Keratinocyte (primary cell): ENCODE results near the gene ATP11A. TPM values are rescaled to one million over a fixed set of nuclear protein-coding genes. Genes with fewer than 3 reads are reported as not detected.

Source experiments
- DNase-seq: peaks from one replicate; pipeline ENCODE4 v3.0.0-alpha.2; 2011; ENCODE audit warnings: low read depth, missing footprints, low spot score
- FAIRE-seq: peaks from 2 replicates; lab custom pipeline; 2011; peaks lifted over from hg19 to GRCh38; lab: Jason Lieb, UNC
- H2AFZ ChIP-seq: 2 replicates; pipeline ENCODE4 v1.6.0; 2012; ENCODE audit warnings: low read length, control low read depth, inconsistent platforms; ENCODE audit not compliant: control insufficient read depth
- H3K27ac ChIP-seq: 2 replicates; pipeline ENCODE4 v1.5.1; 2011; ENCODE audit warnings: low read length; ENCODE audit not compliant: control insufficient read depth, insufficient read depth
- H3K27me3 ChIP-seq: 3 replicates; pipeline ENCODE4 v1.6.0; 2011; ENCODE audit warnings: low read length; ENCODE audit not compliant: control insufficient read depth, insufficient read depth; ENCODE audit errors: extremely low read depth
- H3K36me3 ChIP-seq, 2 experiments: 2 replicates in 1 of 2; 3 replicates in 1 of 2; pipeline ENCODE4 v1.5.1; 2011; ENCODE audit warnings: low read length in 2 of 2, mild to moderate bottlenecking in 1 of 2; ENCODE audit not compliant: control insufficient read depth in 2 of 2, insufficient read depth in 2 of 2; ENCODE audit errors: extremely low read depth in 1 of 2
- H3K4me1 ChIP-seq: 3 replicates; pipeline ENCODE4 v1.5.1; 2011; ENCODE audit warnings: low read length; ENCODE audit not compliant: control insufficient read depth, insufficient read depth; ENCODE audit errors: extremely low read depth
- H3K4me2 ChIP-seq: 3 replicates; pipeline ENCODE4 v1.6.0; 2011; ENCODE audit warnings: low read depth, low read length; ENCODE audit not compliant: control insufficient read depth, insufficient read depth; ENCODE audit errors: extremely low read depth
- H3K4me3 ChIP-seq, 3 experiments: fragments of 200-600 bp in 1 of 3; sonication (generic) in 1 of 3; 2 replicates in 2 of 3; 3 replicates in 1 of 3; pipeline ENCODE4 v1.5.1; 2011 to 2016; ENCODE audit warnings: low read length in 3 of 3, mild to moderate bottlenecking in 3 of 3, control low read depth in 2 of 3, inconsistent platforms in 1 of 3, low read depth in 1 of 3, mixed read lengths in 1 of 3, mixed run types in 1 of 3, moderate library complexity in 1 of 3; ENCODE audit not compliant: control insufficient read depth in 2 of 3, insufficient read depth in 2 of 3; ENCODE audit errors: extremely low read depth in 1 of 3
- H3K79me2 ChIP-seq: 2 replicates; pipeline ENCODE4 v1.6.0; 2012; ENCODE audit warnings: low read length; ENCODE audit not compliant: control insufficient read depth, insufficient read depth
- H3K9ac ChIP-seq: 3 replicates; pipeline ENCODE4 v1.6.0; 2011; ENCODE audit warnings: low read length; ENCODE audit not compliant: control insufficient read depth, insufficient read depth; ENCODE audit errors: extremely low read depth
- H3K9me1 ChIP-seq: 3 replicates; pipeline ENCODE4 v1.6.0; 2011; ENCODE audit warnings: low read length; ENCODE audit not compliant: control insufficient read depth, insufficient read depth; ENCODE audit errors: extremely low read depth
- H3K9me3 ChIP-seq: 2 replicates; pipeline ENCODE4 v1.5.1; 2012; ENCODE audit warnings: low read depth, low read length; ENCODE audit not compliant: control insufficient read depth
- H4K20me1 ChIP-seq: 3 replicates; pipeline ENCODE4 v1.6.0; 2011; ENCODE audit warnings: low read length; ENCODE audit not compliant: control insufficient read depth, insufficient read depth; ENCODE audit errors: extremely low read depth
- EZH2 ChIP-seq: IDR thresholded peaks from one replicate; pipeline ENCODE4 v1.6.1; 2012; ENCODE audit warnings: inconsistent platforms, mild to moderate bottlenecking, low read length, moderate library complexity
- dilution Hi-C: fragments of 300-500 bp; cut with MboI; formaldehyde crosslinking; loops from one replicate; pipeline ENCODE4 v1.7.0; 2020; ENCODE audit warnings: low sequenced_read_pairs; ENCODE audit not compliant: extremely low pct_ligation_motif_present
- polyA plus RNA-seq, 5 experiments: library from polyadenylated mRNA; depleted of rRNA in 3 of 5; stranded (reverse) in 3 of 5; stranded (forward) in 1 of 5; unstranded in 1 of 5; fragments of >200 nt; gene quantifications; 1 replicate in 1 of 5; 2 replicates in 3 of 5; 3 replicates in 1 of 5; pipeline versions ENCODE4 v1.2.1 to v1.2.3, GENCODE V29; 2011 to 2012; ENCODE audit warnings: missing spikeins in 2 of 5, low read depth in 1 of 5, low replicate concordance in 1 of 5
- TF ChIP-seq, protein P1 (sequence below), 3 experiments: IDR thresholded peaks in 1 of 3; conservative IDR thresholded peaks in 1 of 3; optimal IDR thresholded peaks in 1 of 3; 2 replicates in 2 of 3; 3 replicates in 1 of 3; pipeline versions ENCODE3 to v1.5.1; 2011; ENCODE audit warnings: low read length in 3 of 3, mild to moderate bottlenecking in 3 of 3, moderate library complexity in 2 of 3, control low read depth in 1 of 3, inconsistent platforms in 1 of 3; ENCODE audit not compliant: insufficient read depth in 2 of 3; ENCODE audit errors: extremely low read depth in 1 of 3

Gene ATP11A
- polyA plus RNA-seq, 1 donor (not counting 4 experiments of a cell fraction or from before 2014, with no cell fraction given): 4.3 TPM

DNA sequence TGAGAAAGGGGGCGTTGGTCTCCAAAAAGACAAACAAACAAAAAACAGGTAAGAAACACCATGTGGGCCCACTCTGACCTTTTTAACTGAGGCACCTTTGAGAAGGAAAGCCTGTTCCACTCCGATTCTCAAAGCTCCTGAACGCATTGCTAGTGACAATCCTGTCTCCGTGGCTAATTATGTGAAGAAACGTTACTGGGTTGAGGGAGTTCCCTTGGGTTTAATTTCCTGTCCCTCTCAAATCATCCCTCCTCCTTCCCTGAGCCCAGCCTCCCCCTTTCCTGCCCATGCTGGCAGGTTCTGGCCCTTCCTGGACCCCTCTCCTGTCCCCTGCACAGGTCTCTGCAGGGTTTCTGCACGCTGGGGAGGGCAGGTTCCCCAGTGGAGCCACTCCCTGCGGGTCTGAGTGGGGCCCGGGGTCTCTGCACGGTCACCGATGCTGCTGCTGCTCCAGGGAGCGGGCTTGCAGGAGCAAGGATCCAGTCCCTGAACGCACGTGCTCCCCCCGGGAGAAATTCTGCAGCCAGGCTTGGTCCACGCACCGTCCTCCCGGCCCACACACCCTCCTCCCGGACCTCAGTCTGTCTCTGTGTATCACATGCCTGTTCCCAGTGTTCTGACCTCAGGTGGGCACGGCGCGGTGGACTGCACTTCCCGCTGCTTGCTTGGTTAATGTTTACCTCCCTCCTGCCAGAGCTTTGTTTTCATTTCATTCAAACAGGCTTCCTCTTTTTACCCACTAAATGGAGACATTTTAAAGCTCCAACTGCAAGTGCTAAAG is 202.8 kb downstream of the ATP11A start:
- no peak overlapping the region for H3K4me3 ChIP-seq
- dilution Hi-C loops: no loop called here
- no peak overlapping the region for H3K9ac ChIP-seq
- H3K4me2 ChIP-seq: no peak overlapping the region
- no peaks in the 10 kb centered on the region for H3K36me3 ChIP-seq
- H3K9me1 ChIP-seq: no peaks in the 10 kb centered on the region
- no peaks in the 10 kb centered on the region for H4K20me1 ChIP-seq
- no peak overlapping the region for H3K27ac ChIP-seq
- H3K27me3 ChIP-seq: peaks cover 71% of the 10 kb centered on the region
- H3K4me1 ChIP-seq: no peaks in the 10 kb centered on the region
- H3K79me2 ChIP-seq: no peaks in the 10 kb centered on the region
- TF ChIP-seq EZH2: peak; percentile 56
- TF ChIP-seq, protein P1, sequence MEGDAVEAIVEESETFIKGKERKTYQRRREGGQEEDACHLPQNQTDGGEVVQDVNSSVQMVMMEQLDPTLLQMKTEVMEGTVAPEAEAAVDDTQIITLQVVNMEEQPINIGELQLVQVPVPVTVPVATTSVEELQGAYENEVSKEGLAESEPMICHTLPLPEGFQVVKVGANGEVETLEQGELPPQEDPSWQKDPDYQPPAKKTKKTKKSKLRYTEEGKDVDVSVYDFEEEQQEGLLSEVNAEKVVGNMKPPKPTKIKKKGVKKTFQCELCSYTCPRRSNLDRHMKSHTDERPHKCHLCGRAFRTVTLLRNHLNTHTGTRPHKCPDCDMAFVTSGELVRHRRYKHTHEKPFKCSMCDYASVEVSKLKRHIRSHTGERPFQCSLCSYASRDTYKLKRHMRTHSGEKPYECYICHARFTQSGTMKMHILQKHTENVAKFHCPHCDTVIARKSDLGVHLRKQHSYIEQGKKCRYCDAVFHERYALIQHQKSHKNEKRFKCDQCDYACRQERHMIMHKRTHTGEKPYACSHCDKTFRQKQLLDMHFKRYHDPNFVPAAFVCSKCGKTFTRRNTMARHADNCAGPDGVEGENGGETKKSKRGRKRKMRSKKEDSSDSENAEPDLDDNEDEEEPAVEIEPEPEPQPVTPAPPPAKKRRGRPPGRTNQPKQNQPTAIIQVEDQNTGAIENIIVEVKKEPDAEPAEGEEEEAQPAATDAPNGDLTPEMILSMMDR (optimal IDR thresholded peaks at IDR 0.05 in 1 of 3, IDR thresholded peaks at IDR 0.05 in 1 of 3, conservative IDR thresholded peaks at IDR 0.05 in 1 of 3; ENCODE audit: extremely low read depth in 1 of 3, insufficient read depth in 2 of 3, low read length in 3 of 3): no peak
- FAIRE-seq: no peak
- no peak overlapping the region for H2AFZ ChIP-seq
- H3K9me3 ChIP-seq: no peaks in the 10 kb centered on the region
- no peak for DNase-seq

DNA sequence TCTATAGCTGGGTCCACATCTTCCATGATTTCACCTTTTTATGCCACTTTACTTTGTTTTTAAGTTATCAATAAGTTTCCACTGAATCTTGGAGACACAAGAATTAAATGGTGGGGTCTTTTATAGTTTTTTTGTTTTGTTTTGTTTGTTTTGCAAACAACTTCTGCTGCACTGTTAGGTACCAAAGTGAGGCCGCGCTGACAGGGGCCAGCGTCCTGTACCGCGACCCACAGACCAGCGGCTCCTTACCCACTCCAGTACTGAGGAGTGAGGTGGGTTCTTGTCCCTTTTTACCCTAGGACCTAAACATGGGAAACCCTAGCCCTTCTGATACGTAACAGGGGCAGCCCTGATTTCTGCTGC is 203.3 kb downstream of the ATP11A start:
- dilution Hi-C loops: no loop called here
- no peak for FAIRE-seq
- no peak overlapping the region for H3K4me3 ChIP-seq

More for the DNA sequence above, 203.3 kb downstream of the ATP11A start:
- Histone ChIP-seq H4K20me1 (no peaks in the 10 kb centered on the region), H3K9ac (no peak overlapping the region), H3K36me3 (no peaks in the 10 kb centered on the region), H2AFZ (no peak overlapping the region), H3K4me2 (no peak overlapping the region), H3K4me1 (no peaks in the 10 kb centered on the region), H3K27me3 (peaks cover 71% of the 10 kb centered on the region), H3K27ac (no peak overlapping the region), H3K9me3 (no peaks in the 10 kb centered on the region), H3K9me1 (no peaks in the 10 kb centered on the region), H3K79me2 (no peaks in the 10 kb centered on the region)
- TF ChIP-seq, protein P1 (optimal IDR thresholded peaks at IDR 0.05 in 1 of 3, IDR thresholded peaks at IDR 0.05 in 1 of 3, conservative IDR thresholded peaks at IDR 0.05 in 1 of 3; ENCODE audit: extremely low read depth in 1 of 3, insufficient read depth in 2 of 3, low read length in 3 of 3): no peak
- TF ChIP-seq EZH2: no peak
- no peak for DNase-seq
